ENCODE results near the gene MAGI1.

- TF ChIP-seq POLR2A (IDR thresholded peaks at IDR 0.05; ENCODE audit: low read depth, low read length) (no peak), POLR2AphosphoS5 (IDR thresholded peaks at IDR 0.05; ENCODE audit: low read depth, low read length) (no peak), TAF1 (IDR thresholded peaks at IDR 0.05; ENCODE audit: borderline replicate concordance, low read depth, low read length) (no peak)
These were observed 103.0 kb downstream of the MAGI1 start for GRCh38 chr3:65935724-65936123.

Data from GM12892 (cell line).